Prostate gland (tissue), 2 donors: ENCODE data around the gene ALG1L2. TPM values are rescaled to one million over a fixed set of nuclear protein-coding genes. Genes with fewer than 3 reads are reported as not detected.
"Not testable (repeated sequence)": the region's sequence is repeated elsewhere in the genome, so short reads cannot be mapped to it uniquely, and the experiment has no call there.

Experiments used
- DNase-seq: peaks from one replicate; pipeline ENCODE4 v3.0.0-alpha.2; 2019; ENCODE audit warnings: low spot score
- H3K27ac ChIP-seq, 2 donors: fragments of 200-600 bp; sonication (generic); 2 replicates each; pipeline ENCODE4 v1.5.1; 2017 to 2019
- H3K27me3 ChIP-seq: fragments of 200-600 bp; sonication (generic); replicated peaks from 2 replicates; pipeline ENCODE4 v1.5.1; 2019; ENCODE audit not compliant: insufficient read depth
- H3K36me3 ChIP-seq, 2 donors: fragments of 200-600 bp; sonication (generic); 1 replicate in 1 of 2; 2 replicates in 1 of 2; pipeline versions ENCODE4 v1.5.1 to v1.8.1; 2017 to 2019
- H3K4me1 ChIP-seq: fragments of 200-600 bp; sonication (generic); replicated peaks from 2 replicates; pipeline ENCODE4 v1.5.1; 2019
- H3K4me3 ChIP-seq, 2 donors: fragments of 200-600 bp; sonication (generic); 2 replicates each; pipeline ENCODE4 v1.5.1; 2017 to 2019
- H3K9me3 ChIP-seq: fragments of 200-600 bp; sonication (generic); 2 replicates; pipeline ENCODE4 v1.5.1; 2017
- WGBS: methylation state at CpG from one replicate; pipeline ENCODE4 v1.1.5; 2018; 5-methylcytosine and 5-hydroxymethylcytosine counted together
- intact Hi-C: fragments of 100-400 bp; cut with DNase I; formaldehyde crosslinking; loops from one replicate; pipeline ENCODE4 v1.14.2; 2022
- total RNA-seq, 2 donors: library from RNA; depleted of rRNA; stranded (reverse); fragments of >200 nt; gene quantifications; one replicate each; pipeline ENCODE4 v1.1.0, GENCODE V29; 2016
- TF ChIP-seq, protein P1 (sequence below), 4 experiments: fragments of 200-600 bp in 2 of 4; fragments of 450-650 bp in 2 of 4; sonication (generic) in 2 of 4; IDR thresholded peaks; 1 replicate in 3 of 4; 2 replicates in 1 of 4; pipeline ENCODE4 v1.5.1; 2016 to 2019; ENCODE audit warnings: antibody characterized with exemption in 4 of 4, mild to moderate bottlenecking in 2 of 4, moderate library complexity in 2 of 4

ALG1L2 gene
- total RNA-seq, 2 donors from 2014 or later: not detected

DNA sequence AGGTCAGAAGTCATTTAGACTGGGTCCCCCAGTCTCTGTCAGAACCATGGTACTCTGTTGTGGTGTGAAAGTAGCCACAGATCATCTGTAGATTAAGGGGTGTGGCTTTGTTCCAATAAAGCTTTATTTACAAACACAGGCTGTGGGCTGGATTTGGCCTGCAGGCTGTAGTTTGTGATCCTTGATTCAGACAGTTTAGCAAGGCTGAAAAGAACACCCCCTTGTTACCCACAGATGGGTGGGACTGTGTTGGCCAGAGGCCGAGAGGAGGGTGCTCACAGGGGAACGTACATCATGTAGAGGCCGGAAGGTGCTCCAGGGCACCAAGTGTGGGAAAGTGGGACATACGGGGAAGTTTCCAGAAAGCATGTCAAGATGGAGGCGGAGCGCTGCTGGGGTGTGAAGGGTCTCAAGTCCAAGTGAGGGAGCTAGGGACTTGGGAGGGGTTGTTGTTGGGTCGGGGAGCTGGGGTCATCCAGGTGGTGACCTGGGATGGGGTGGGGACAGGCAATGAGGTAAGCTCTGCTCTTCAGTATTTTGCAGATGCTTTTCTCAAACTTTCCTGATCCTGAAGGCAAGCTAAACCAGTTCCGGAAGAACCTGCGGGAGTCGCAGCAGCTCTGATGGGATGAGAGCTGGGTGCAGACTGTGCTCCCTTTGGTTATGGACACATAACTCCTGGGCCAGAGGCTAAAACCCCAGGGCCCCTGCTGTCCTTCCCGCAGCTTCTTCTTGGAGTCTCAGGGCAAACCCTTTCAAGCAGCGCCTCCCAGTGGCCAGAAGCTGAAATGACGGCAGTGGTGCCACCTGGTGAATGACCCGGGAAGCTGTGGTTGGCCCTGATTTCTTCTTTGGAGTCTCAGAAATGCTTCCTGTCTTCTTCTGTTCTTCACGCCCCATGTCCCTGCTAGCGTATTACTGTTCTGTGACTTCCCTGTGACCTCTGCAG is 16.3 kb downstream of the ALG1L2 start:
- 47% methylated on average over 16 of the region's 16 CpGs for WGBS
- intact Hi-C loops: not testable (repeated sequence)

DNA sequence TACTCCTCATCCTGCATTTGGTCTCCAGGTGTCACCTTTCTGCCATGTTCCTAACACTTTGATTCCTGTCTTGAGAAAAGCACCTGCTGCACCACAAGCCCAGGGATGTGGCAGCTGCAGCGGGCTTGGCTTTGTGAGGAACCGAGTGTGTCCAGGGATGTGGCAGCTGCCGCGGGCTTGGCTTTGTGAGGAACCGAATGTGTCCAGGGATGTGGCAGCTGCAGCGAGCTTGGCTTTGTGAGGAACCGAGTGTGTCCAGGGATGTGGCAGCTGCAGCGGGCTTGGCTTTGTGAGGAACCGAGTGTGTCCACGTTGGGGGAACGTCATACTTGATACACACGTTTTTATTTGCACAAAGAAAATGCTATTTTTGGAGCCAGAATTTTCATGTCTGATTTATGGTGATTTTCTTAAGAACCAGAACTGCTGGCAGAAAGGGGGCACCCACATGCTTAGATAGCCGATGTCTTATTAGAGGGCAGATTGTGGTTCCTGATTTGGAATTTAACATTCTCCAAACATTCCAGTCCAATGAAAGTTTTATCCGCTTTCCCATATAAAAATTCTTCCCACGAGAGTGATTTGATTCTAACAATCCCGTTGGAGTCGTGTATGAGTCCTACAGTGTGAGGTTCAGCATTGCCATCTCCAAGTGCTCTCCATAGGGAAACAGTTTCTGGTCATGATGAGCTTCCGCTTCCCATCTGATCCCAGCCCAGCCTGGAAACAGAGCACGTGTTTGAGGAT is 17.2 kb downstream of the ALG1L2 start:
- H3K27ac ChIP-seq, H3K27me3 ChIP-seq, H3K4me3 ChIP-seq, DNase-seq, intact Hi-C loops, H3K4me1 ChIP-seq, H3K36me3 ChIP-seq, H3K9me3 ChIP-seq: not testable (repeated sequence)
- WGBS: 52% methylated on average over 19 of the region's 19 CpGs

More for the DNA sequence above, 16.3 kb downstream of the ALG1L2 start:
- H3K27ac ChIP-seq, H3K9me3 ChIP-seq, H3K4me1 ChIP-seq, H3K4me3 ChIP-seq, H3K36me3 ChIP-seq, H3K27me3 ChIP-seq, DNase-seq: not testable (repeated sequence)
- TF ChIP-seq, protein P1, sequence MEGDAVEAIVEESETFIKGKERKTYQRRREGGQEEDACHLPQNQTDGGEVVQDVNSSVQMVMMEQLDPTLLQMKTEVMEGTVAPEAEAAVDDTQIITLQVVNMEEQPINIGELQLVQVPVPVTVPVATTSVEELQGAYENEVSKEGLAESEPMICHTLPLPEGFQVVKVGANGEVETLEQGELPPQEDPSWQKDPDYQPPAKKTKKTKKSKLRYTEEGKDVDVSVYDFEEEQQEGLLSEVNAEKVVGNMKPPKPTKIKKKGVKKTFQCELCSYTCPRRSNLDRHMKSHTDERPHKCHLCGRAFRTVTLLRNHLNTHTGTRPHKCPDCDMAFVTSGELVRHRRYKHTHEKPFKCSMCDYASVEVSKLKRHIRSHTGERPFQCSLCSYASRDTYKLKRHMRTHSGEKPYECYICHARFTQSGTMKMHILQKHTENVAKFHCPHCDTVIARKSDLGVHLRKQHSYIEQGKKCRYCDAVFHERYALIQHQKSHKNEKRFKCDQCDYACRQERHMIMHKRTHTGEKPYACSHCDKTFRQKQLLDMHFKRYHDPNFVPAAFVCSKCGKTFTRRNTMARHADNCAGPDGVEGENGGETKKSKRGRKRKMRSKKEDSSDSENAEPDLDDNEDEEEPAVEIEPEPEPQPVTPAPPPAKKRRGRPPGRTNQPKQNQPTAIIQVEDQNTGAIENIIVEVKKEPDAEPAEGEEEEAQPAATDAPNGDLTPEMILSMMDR (IDR thresholded peaks at IDR 0.05): peak in 2 of 4 experiments; percentile 19 to 58

DNA sequence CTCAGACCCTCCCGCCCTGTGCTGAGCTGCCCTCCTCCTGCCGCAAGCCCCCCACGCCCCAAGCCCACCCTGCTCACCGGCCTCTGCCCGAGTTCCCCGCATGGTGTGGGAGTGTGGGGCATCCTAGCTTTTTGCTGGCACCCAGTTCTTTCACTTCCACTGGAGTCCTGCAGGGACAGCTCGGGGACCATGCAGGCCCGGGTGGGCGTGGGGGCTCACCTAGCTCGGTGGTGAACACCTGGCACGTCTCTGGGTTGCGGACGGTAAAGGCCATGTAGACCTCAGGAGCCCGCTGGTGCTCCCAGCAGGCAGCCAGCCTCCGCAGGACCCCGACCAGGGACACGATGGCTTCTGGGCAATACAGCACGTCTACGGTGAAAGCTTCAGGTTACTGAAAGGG is 20.9 kb downstream of the ALG1L2 start:
- 84% methylated on average over 19 of the region's 19 CpGs for WGBS
- H3K27ac ChIP-seq, H3K4me1 ChIP-seq, intact Hi-C loops, H3K9me3 ChIP-seq, H3K4me3 ChIP-seq, H3K27me3 ChIP-seq, DNase-seq, H3K36me3 ChIP-seq: not testable (repeated sequence)

DNA sequence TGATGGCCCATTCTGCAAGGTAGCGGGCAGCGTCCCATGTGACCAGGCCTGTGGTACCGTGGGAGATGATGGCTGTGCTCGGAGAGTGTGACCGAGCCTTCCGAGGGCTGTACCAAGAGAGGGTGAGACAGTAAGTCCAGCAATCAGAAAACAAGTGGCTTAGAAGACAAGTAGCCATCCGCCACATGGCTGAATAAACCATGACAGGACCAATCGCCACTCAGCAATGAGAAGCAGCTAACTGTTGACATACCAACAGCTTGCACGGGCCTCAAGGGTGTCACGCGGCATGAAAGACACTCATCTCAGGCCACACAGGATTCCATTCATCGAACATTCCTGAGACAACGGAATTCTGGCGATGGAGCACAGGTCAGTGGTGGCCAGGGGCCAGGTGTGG is 22.6 kb downstream of the ALG1L2 start:
- intact Hi-C loops, H3K9me3 ChIP-seq, H3K4me1 ChIP-seq, DNase-seq, H3K27me3 ChIP-seq, H3K4me3 ChIP-seq, H3K36me3 ChIP-seq, H3K27ac ChIP-seq: not testable (repeated sequence)
- WGBS: 85% methylated on average over 14 of the region's 14 CpGs

DNA sequence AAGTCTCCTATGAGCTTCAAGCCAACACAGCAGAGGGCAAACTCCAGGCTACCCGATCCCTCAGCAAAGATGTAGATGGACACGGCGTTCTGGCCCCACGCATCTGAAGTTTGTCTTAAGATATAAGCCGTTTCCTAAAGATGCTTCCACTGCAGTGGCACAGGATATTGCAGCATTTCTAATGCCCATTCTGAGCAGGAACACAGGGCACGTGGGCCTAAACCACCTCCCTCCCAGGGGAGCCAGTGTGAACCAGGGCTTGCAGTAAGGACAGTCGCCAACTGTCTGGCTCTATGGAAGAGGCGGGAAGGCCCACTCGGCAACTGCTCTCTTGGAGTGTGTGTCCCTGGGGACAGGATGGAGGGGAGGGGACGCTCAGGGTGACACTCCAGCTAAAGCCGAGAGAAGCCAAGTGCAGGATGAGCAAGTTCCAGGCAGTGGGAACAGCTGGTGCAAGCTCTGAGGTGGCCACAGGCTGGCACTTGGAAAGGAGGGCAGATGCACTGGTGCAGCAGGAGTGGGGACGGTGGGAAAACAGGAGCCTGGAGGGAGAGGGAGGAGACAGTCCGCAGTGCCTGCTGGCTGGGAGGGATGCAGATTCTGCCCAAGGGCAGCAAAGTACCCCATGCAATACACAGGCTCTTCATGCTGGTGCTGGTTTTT is 25.8 kb downstream of the ALG1L2 start:
- H3K36me3 ChIP-seq, intact Hi-C loops, H3K4me1 ChIP-seq, H3K27me3 ChIP-seq, DNase-seq, H3K27ac ChIP-seq, H3K9me3 ChIP-seq, H3K4me3 ChIP-seq: not testable (repeated sequence)
- 92% methylated on average over 8 of the region's 13 CpGs for WGBS

DNA sequence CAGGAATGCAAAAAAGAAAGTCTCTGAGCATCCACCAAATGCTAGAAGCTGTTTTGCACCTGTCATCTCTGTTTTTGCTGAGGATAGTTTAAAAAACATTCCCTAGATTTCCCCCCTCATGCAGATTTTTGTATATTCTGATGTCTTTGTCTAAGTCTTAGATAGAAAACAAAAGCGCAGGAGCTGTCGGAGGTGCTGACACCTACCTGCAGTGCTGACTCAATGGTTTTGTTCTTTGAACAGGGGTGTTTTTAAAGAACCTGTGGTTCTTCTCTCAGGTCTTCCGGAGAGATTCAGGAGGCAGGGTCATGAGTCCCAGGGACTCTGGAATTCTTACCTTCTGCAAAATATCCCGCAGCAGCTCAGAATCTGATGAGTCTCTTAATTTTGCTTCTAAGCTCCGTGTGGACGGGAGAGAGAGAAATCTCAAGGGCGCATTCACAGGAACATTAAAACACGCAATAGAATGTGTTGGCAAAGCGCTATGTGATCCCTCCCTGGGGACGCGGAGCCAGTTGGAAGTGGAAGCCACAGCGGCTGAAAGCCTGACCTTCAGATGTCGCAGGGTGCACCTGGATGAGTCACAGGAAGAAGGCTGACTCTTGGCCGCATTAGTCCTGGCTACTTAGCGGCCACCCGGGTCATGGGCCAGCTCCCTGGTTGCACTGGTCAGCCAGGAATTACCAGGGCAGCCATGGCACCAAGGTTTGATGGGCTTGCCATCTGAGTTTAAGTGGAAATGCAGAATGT is 27.4 kb downstream of the ALG1L2 start:
- DNase-seq, H3K4me3 ChIP-seq, intact Hi-C loops, H3K36me3 ChIP-seq, H3K27me3 ChIP-seq, H3K4me1 ChIP-seq, H3K9me3 ChIP-seq, H3K27ac ChIP-seq: not testable (repeated sequence)
- WGBS: 86% methylated on average over 16 of the region's 16 CpGs

DNA sequence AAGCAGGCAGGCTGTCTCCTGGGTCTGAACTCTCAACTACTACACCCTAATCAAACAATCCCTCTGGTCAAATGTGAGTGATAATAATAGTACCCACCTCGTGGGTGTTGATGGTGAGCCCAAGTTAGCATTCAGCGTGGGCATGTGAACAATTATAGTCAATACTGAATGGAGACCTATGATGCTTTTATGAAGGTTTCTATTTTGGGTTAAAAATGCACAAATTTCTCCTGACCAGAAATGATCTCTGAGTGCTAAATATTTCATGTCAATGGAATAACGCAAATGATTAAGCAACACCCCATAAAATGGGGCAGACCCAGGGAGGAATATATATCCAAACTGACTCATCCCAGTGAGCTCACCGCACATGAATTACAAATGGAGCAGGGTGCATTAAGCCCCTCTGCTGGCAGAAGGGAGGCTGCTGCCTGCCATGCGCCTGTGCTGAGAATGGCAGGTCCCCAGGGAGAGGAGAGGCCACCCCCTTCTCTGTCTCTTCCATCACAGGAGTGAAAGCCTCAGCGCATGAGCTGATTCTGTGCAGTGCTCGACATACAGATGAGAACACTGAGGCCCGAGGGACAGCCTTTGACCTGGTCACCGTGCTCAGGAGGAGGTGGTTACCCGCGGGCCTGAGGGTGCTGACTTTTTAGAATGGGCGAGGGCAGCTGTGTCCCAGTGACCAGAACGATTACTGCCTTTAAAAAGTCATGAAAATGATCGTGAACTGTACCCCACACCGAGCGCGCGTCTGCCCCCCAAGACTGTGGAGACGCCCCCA is 28.9 kb downstream of the ALG1L2 start:
- WGBS: 7% methylated on average over 19 of the region's 19 CpGs
- H3K4me3 ChIP-seq: peak overlapping the region; percentile 56 to 60
- intact Hi-C loops, H3K36me3 ChIP-seq, DNase-seq, H3K9me3 ChIP-seq, H3K27me3 ChIP-seq, H3K4me1 ChIP-seq: not testable (repeated sequence)
- H3K27ac ChIP-seq: peak overlapping the region; percentile 58 to 93
